Osteoblast (primary cell): ENCODE results near the gene CHMP5. TPM values are rescaled to one million over a fixed set of nuclear protein-coding genes. Genes with fewer than 3 reads are reported as not detected.

Source experiments
- DNase-seq: peaks from one replicate; pipeline ENCODE4 v3.0.0; 2011; ENCODE audit warnings: low spot score, mixed read lengths; ENCODE audit not compliant: insufficient read length; ENCODE audit errors: missing footprints
- H2AFZ ChIP-seq: 2 replicates; pipeline ENCODE4 v1.6.0; 2011; ENCODE audit warnings: mild to moderate bottlenecking, low read length
- H3K27ac ChIP-seq: 2 replicates; pipeline ENCODE4 v1.5.1; 2011; ENCODE audit warnings: mild to moderate bottlenecking, low read depth, low read length, moderate library complexity
- H3K27me3 ChIP-seq: 2 replicates; pipeline ENCODE4 v1.6.0; 2012; ENCODE audit warnings: mild to moderate bottlenecking, control low read depth, inconsistent platforms, low read length, moderate library complexity; ENCODE audit not compliant: insufficient read depth
- H3K36me3 ChIP-seq: 2 replicates; pipeline ENCODE4 v1.5.1; 2011; ENCODE audit warnings: mild to moderate bottlenecking, low read length, control low read depth, moderate library complexity; ENCODE audit not compliant: insufficient read depth
- H3K4me1 ChIP-seq: 2 replicates; pipeline ENCODE4 v1.5.1; 2011; ENCODE audit warnings: mild to moderate bottlenecking, low read length, control low read depth, moderate library complexity; ENCODE audit not compliant: insufficient read depth
- H3K4me2 ChIP-seq: 2 replicates; pipeline ENCODE4 v1.6.0; 2011; ENCODE audit warnings: mild to moderate bottlenecking, low read length; ENCODE audit not compliant: insufficient read depth
- H3K4me3 ChIP-seq: fragments of 200-600 bp; sonication (generic); 3 replicates; pipeline ENCODE4 v1.5.1; 2012; ENCODE audit warnings: mild to moderate bottlenecking, low read length, inconsistent platforms; ENCODE audit not compliant: insufficient read depth
- H3K79me2 ChIP-seq: 2 replicates; pipeline ENCODE4 v1.6.0; 2012; ENCODE audit warnings: mild to moderate bottlenecking, low read length, control low read depth, inconsistent platforms; ENCODE audit not compliant: insufficient read depth
- H3K9me3 ChIP-seq: 2 replicates; pipeline ENCODE4 v1.5.1; 2011; ENCODE audit warnings: low read depth, low read length, control low read depth
- H4K20me1 ChIP-seq: 2 replicates; pipeline ENCODE4 v1.6.0; 2012; ENCODE audit warnings: mild to moderate bottlenecking, low read length, control low read depth; ENCODE audit not compliant: insufficient read depth
- total RNA-seq: library from RNA; depleted of rRNA; stranded (reverse); fragments of >200 nt; gene quantifications from 2 replicates; pipeline ENCODE4 v1.2.3, GENCODE V29; 2012
- TF ChIP-seq, protein P1 (sequence below): IDR thresholded peaks from 2 replicates; pipeline ENCODE4 v1.5.1; 2011; ENCODE audit warnings: mild to moderate bottlenecking, low read depth, low read length, moderate library complexity; ENCODE audit errors: extremely low read depth

The CHMP5 gene
- total RNA-seq, 1 donor: 71.7 TPM

DNA sequence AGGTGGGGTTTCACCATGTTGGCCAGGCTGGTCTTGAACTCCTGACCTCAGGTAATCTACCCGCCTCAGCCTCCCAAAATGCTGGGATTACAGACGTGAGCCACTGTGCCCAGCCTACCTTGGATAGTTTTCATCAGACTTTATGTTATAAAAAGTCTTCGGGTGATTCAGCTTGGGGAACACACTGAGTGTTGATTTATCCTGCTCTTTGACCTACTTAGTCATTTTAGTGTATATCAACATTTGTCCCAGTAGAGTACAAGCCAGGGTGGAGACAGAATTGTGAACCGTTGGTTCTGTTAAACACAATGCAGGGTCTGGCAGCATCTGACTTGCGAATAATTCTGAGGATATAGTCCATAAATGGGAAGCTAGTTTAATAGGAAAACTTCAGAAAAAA is 65.1 kb downstream of the CHMP5 start:
- H3K79me2 ChIP-seq: peaks cover 6% of the 10 kb centered on the region
- peaks cover 46% of the 10 kb centered on the region for H3K36me3 ChIP-seq
- H3K27me3 ChIP-seq: no peaks in the 10 kb centered on the region
- H3K9me3 ChIP-seq: no peaks in the 10 kb centered on the region
- H3K4me1 ChIP-seq: peaks cover 54% of the 10 kb centered on the region
- no peak overlapping the region for H2AFZ ChIP-seq
- peak overlapping the region; percentile 80 for H3K27ac ChIP-seq
- no peaks in the 10 kb centered on the region for H4K20me1 ChIP-seq
- peak; percentile 58 for DNase-seq
- TF ChIP-seq, protein P1, sequence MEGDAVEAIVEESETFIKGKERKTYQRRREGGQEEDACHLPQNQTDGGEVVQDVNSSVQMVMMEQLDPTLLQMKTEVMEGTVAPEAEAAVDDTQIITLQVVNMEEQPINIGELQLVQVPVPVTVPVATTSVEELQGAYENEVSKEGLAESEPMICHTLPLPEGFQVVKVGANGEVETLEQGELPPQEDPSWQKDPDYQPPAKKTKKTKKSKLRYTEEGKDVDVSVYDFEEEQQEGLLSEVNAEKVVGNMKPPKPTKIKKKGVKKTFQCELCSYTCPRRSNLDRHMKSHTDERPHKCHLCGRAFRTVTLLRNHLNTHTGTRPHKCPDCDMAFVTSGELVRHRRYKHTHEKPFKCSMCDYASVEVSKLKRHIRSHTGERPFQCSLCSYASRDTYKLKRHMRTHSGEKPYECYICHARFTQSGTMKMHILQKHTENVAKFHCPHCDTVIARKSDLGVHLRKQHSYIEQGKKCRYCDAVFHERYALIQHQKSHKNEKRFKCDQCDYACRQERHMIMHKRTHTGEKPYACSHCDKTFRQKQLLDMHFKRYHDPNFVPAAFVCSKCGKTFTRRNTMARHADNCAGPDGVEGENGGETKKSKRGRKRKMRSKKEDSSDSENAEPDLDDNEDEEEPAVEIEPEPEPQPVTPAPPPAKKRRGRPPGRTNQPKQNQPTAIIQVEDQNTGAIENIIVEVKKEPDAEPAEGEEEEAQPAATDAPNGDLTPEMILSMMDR: no peak
- no peak overlapping the region for H3K4me3 ChIP-seq
- H3K4me2 ChIP-seq: peak overlapping the region; percentile 66

DNA sequence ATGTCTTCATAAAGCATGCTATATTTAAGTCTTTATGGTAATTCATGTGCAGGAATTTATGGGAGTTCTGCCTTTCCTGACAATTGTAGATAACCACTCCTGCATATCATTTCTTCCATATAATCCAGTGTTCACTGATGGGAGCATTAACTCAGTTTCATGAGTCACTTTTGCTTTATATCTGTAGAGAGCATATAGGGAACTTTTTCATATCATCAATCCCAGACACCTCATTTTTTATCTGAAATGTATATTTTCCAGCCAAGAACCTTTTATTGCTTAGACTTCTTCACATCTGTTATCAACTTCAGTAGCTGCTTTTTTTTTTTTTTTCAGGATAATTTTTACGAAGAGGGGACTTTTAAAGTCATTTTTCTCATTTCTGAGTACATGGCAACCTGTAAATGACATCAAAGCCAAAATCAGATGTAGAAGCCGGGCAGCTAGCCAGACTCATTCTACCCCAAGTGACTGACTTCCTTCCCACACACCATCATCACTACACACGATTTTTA is 66.6 kb downstream of the CHMP5 start:
- Histone ChIP-seq H3K27me3 (no peaks in the 10 kb centered on the region), H3K4me3 (no peak overlapping the region), H3K4me2 (no peak overlapping the region), H3K27ac (peak overlapping the region; percentile 10), H3K36me3 (peaks cover 47% of the 10 kb centered on the region), H3K9me3 (no peaks in the 10 kb centered on the region), H4K20me1 (no peaks in the 10 kb centered on the region), H3K79me2 (peaks cover 6% of the 10 kb centered on the region), H3K4me1 (peaks cover 54% of the 10 kb centered on the region), H2AFZ (no peak overlapping the region)
- TF ChIP-seq, protein P1: no peak
- no peak for DNase-seq

Other genes with a start within 250 kb of the CHMP5 start
- 64.8 and 69.1 TPM in 2 replicates for gene DNAJA1, start 239.8 kb upstream of the CHMP5 start, total RNA-seq
- gene SMU1, start 188.4 kb upstream of the CHMP5 start, total RNA-seq: 31.1 and 31.8 TPM in 2 replicates
- gene B4GALT1, start 97.7 kb upstream of the CHMP5 start, total RNA-seq: 63.7 and 76.3 TPM in 2 replicates
- not detected in 2 replicates for gene SPINK4, start 24.9 kb upstream of the CHMP5 start, total RNA-seq
- gene BAG1, start 341 bp upstream of the CHMP5 start, total RNA-seq: 29.3 and 35.9 TPM in 2 replicates
- gene NFX1, start 25.5 kb downstream of the CHMP5 start, total RNA-seq: 34.0 and 36.2 TPM in 2 replicates
- 0.59 TPM in 1 of 2 replicates, not detected in the other for gene AQP7, start 137.5 kb downstream of the CHMP5 start, total RNA-seq
- gene AQP3, start 182.5 kb downstream of the CHMP5 start, total RNA-seq: 0.72 and 0.88 TPM in 2 replicates
- 18.6 and 23.5 TPM in 2 replicates for gene NOL6, start 208.9 kb downstream of the CHMP5 start, total RNA-seq